ENCODE measurements around the gene FAT3. TPM values are rescaled to one million over a fixed set of nuclear protein-coding genes. Genes with fewer than 3 reads are reported as not detected.

FAT3 gene
- total RNA-seq, 1 donor = 1.7 TPM

GRCh38 chr11:92227230-92227814, 2.7 kb downstream of the FAT3 start:
- DNase-seq (ENCODE audit: low read depth) = no peak
- H3K4me3 ChIP-seq (ENCODE audit: low read depth, low read length) = no peak overlapping the region
- TF ChIP-seq CTCF (IDR thresholded peaks at IDR 0.05; ENCODE audit: insufficient read depth, low read length) = no peak

DNA sequence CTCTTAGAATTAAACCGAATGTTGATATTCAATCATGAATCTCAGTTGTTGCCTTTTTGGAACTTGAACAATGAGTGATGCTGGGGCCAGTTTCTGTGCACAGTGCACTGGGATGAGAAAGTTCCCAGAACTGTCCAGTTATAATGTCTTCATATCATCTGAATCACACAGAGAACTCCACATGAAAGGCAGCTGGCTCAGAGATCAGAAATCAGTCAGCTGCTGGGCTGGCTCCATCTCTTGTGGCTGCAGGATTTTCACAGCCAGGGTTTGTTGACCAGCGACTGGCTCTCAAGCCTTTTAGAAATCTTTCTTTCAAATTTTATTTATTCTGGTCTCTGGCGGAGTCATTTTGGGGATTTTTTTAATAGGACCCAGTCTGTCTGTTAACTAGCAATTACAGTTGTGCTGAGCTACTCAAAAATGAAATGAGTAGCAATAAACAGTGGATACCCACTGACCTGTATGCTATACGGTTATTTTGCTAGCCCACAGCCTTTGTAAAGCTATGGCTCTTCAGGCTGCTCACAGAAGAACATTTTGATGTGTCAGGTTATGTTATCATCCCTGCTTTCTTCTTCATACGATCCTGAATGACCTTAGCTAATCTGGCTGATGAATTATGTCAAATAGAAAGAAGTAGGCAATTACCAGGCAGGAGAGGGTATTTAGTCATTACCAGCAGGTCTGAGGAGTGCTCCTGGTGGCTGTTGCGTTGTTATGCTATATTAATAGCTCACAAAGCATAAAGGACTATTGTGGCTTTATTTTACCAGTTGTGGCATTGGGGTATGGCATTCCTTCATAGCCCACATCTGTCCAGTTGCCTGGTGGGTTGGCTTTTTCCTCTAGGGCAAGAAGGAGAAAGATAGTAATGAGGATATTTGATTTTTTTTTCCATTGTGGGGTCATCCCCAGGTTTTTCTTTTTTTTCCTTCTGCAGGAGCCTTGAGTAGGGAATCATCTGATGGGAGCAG, 3.6 kb downstream of the FAT3 start:
- no peak for TF ChIP-seq CTCF (IDR thresholded peaks at IDR 0.05; ENCODE audit: insufficient read depth, low read length)
- no peak overlapping the region for H3K4me3 ChIP-seq (ENCODE audit: low read depth, low read length)
- DNase-seq (ENCODE audit: low read depth) = no peak

DNA sequence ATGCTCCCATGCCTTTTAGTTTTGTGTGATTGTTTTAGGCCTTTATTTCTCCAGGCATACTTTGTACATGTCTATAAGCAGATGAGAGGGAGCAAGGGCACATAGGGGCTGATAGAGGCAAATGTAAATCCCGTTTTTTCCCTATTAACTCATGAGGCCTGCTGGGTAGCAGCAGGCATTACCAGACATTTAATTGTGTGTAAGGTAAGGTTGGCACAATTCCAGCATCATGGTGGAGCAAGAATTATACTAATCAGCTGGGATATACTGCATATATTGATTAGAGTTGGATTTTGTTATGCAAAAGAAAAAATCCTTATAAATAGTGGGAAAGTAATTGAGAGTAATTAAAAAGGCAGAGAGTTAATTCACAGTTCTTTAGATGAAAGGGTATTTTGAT, 12.2 kb downstream of the FAT3 start:
- H3K4me3 ChIP-seq (ENCODE audit: low read depth, low read length) = no peak overlapping the region
- no peak for TF ChIP-seq CTCF (IDR thresholded peaks at IDR 0.05; ENCODE audit: insufficient read depth, low read length)

GRCh38 chr11:92240916-92241315, 16.3 kb downstream of the FAT3 start:
- no peak overlapping the region for H3K4me3 ChIP-seq (ENCODE audit: low read depth, low read length)
- no peak for TF ChIP-seq CTCF (IDR thresholded peaks at IDR 0.05; ENCODE audit: insufficient read depth, low read length)
- no peak for DNase-seq (ENCODE audit: low read depth)

More for the DNA sequence above, 12.2 kb downstream of the FAT3 start:
- DNase-seq (ENCODE audit: low read depth) = no peak

DNA sequence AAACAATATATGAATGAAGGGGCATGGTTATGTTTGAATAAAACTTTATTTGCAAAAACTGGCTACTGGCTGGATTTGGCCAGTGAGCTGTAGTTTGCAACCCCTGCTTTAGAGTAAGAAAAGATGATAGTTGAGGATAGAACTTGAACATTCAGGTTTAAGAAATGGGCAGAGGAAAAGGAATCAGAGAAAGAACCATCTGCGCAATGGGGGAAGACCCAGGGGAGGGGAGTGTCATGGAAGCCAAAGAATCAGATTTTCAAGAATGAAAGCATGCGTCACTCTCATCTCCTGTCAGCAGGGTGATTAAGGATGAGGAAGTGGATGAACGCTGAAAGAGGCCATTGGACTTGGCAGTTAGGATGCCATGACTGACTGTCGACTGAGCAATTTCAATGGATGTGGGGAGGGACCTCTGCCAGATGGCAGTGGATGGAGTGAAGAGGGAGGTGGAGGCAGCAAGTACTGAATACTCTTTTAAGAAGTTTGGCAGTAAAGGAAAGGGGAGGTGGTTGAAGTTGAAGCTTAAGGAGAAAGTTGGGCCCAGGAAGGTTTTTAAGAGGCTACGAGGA, 21.2 kb downstream of the FAT3 start:
- TF ChIP-seq CTCF (IDR thresholded peaks at IDR 0.05; ENCODE audit: insufficient read depth, low read length) = no peak
- H3K4me3 ChIP-seq (ENCODE audit: low read depth, low read length) = no peak overlapping the region

DNA sequence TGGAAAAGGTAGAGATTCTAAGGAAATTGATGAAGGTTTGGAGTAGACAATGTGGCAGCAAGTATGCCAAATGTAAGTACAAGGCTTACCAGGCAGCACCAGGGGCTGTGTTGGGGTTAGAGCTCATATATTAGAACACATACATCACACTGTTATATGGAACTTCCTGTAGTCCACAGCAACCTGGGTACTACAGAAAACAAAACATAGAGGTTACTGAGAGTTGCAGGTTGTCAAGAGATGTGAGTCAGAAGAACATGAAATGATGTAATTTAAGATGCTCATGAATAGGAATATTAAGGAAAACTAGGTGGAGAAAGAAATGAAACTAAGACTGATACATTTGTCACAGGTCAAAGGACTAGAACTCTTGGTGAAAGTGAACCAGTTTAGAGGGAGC, 22.0 kb downstream of the FAT3 start:
- TF ChIP-seq CTCF (IDR thresholded peaks at IDR 0.05; ENCODE audit: insufficient read depth, low read length) = no peak
- DNase-seq (ENCODE audit: low read depth) = no peak

More for the DNA sequence above, 21.2 kb downstream of the FAT3 start:
- no peak for DNase-seq (ENCODE audit: low read depth)

More for the DNA sequence above, 22.0 kb downstream of the FAT3 start:
- no peak overlapping the region for H3K4me3 ChIP-seq (ENCODE audit: low read depth, low read length)
